Measurements from ENCODE around the gene LEKR1.
"Not testable (repeated sequence)": the region's sequence is repeated elsewhere in the genome, so short reads cannot be mapped to it uniquely, and the experiment has no call there.

DNA sequence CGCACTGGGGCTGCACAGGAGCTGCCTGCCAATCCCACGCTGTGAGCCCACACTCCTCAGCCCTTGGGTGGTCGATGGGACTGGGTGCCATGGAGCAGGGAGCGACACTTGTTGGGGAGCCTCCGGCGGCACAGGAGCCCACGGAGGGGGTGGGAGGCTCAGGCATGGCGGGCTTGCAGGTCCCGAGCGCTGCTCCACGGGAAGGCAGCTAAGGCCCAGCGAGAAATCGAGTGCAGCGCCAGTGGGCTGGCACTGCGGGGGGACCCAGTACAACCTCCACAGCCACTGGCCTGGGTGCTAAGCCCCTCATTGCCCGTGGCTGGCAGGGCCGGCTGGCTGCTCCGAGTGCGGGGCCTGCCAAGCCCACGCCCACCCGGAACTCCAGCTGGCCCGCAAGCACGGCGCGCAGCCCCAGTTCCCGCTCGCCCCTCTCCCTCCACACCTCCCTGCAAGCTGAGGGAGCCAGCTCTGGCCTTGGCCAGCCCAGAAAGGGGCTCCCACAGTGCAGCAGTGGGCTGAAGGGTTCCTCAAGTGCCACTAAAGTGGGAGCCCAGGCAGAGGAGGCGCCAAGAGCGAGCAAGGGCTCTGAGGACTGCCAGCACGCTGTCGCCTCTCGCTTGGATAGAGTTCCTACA is 3.4 kb upstream of the LEKR1 start:
- TF ChIP-seq, protein P1, sequence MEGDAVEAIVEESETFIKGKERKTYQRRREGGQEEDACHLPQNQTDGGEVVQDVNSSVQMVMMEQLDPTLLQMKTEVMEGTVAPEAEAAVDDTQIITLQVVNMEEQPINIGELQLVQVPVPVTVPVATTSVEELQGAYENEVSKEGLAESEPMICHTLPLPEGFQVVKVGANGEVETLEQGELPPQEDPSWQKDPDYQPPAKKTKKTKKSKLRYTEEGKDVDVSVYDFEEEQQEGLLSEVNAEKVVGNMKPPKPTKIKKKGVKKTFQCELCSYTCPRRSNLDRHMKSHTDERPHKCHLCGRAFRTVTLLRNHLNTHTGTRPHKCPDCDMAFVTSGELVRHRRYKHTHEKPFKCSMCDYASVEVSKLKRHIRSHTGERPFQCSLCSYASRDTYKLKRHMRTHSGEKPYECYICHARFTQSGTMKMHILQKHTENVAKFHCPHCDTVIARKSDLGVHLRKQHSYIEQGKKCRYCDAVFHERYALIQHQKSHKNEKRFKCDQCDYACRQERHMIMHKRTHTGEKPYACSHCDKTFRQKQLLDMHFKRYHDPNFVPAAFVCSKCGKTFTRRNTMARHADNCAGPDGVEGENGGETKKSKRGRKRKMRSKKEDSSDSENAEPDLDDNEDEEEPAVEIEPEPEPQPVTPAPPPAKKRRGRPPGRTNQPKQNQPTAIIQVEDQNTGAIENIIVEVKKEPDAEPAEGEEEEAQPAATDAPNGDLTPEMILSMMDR (IDR thresholded peaks at IDR 0.05): not testable (repeated sequence)
- not testable (repeated sequence) for TF ChIP-seq POLR2A (IDR thresholded peaks at IDR 0.05)
